HAP-1 (cell line): ENCODE data around the gene TOX3.

Experiments used
- DNase-seq, 2 experiments: peaks; one replicate each; pipeline ENCODE4 v3.0.0-alpha.2; 2016 to 2020; ENCODE audit warnings: low spot score in 2 of 2
- H3K27me3 ChIP-seq: fragments of 250-450 bp; sonication (Bioruptor Pico); 2 replicates; pipeline ENCODE4 v1.5.1; 2020; ENCODE audit warnings: low read depth, mild to moderate bottlenecking, moderate library complexity
- H3K36me3 ChIP-seq: fragments of 250-450 bp; sonication (Bioruptor Pico); replicated peaks from 2 replicates; pipeline ENCODE4 v1.5.1; 2020; ENCODE audit warnings: mild to moderate bottlenecking
- H3K4me1 ChIP-seq: fragments of 250-450 bp; sonication (Bioruptor Pico); 2 replicates; pipeline ENCODE4 v1.5.1; 2020; ENCODE audit warnings: mild to moderate bottlenecking
- H3K4me3 ChIP-seq: fragments of 250-450 bp; sonication (Bioruptor Pico); 2 replicates; pipeline ENCODE4 v1.5.1; 2020; ENCODE audit warnings: mild to moderate bottlenecking, moderate library complexity
- H3K9me3 ChIP-seq: fragments of 250-450 bp; sonication (Bioruptor Pico); 2 replicates; pipeline ENCODE4 v1.5.1; 2020; ENCODE audit warnings: mild to moderate bottlenecking, moderate library complexity
- in situ Hi-C: fragments of 300-500 bp; cut with MboI; formaldehyde crosslinking; loops from 3 replicates; pipeline ENCODE4 v1.14.3; 2020; ENCODE audit warnings: low sequenced_read_pairs, inconsistent platforms, mixed read lengths

Gene TOX3

GRCh38 chr16:52539191-52539590, 7.8 kb downstream of the TOX3 start:
- H3K27me3 ChIP-seq = no peaks in the 10 kb centered on the region
- no peaks in the 10 kb centered on the region for H3K36me3 ChIP-seq
- H3K4me3 ChIP-seq = no peak overlapping the region
- H3K4me1 ChIP-seq = peaks cover 12% of the 10 kb centered on the region
- in situ Hi-C loops = no loop called here
- no peak for DNase-seq
- H3K9me3 ChIP-seq = no peaks in the 10 kb centered on the region

- DNase-seq = no peak
- H3K9me3 ChIP-seq = no peaks in the 10 kb centered on the region
- in situ Hi-C loops = no loop called here
These were observed 8.4 kb downstream of the TOX3 start for GRCh38 chr16:52538511-52538910.

GRCh38 chr16:52537516-52537915, 9.4 kb downstream of the TOX3 start:
- no peak for DNase-seq
- no peak overlapping the region for H3K4me3 ChIP-seq
- H3K9me3 ChIP-seq = no peaks in the 10 kb centered on the region
- no peaks in the 10 kb centered on the region for H3K27me3 ChIP-seq
- no peaks in the 10 kb centered on the region for H3K36me3 ChIP-seq
- in situ Hi-C loops = no loop called here
- peaks cover 17% of the 10 kb centered on the region for H3K4me1 ChIP-seq

More at GRCh38 chr16:52538511-52538910, 8.4 kb downstream of the TOX3 start:
- peaks cover 12% of the 10 kb centered on the region for H3K4me1 ChIP-seq
- no peaks in the 10 kb centered on the region for H3K27me3 ChIP-seq
- no peaks in the 10 kb centered on the region for H3K36me3 ChIP-seq
- H3K4me3 ChIP-seq = no peak overlapping the region

- H3K36me3 ChIP-seq = no peaks in the 10 kb centered on the region
- H3K4me3 ChIP-seq = no peak overlapping the region
- DNase-seq = no peak
- in situ Hi-C loops = no loop called here
- H3K4me1 ChIP-seq = peaks cover 17% of the 10 kb centered on the region
- H3K27me3 ChIP-seq = no peaks in the 10 kb centered on the region
- no peaks in the 10 kb centered on the region for H3K9me3 ChIP-seq
These were observed 11.9 kb downstream of the TOX3 start for GRCh38 chr16:52535076-52535475.

- Histone ChIP-seq H3K36me3 (no peaks in the 10 kb centered on the region), H3K27me3 (no peaks in the 10 kb centered on the region), H3K4me3 (no peak overlapping the region), H3K9me3 (no peaks in the 10 kb centered on the region), H3K4me1 (peaks cover 17% of the 10 kb centered on the region)
- in situ Hi-C loops = no loop called here
- peak; percentile 52 to 96 for DNase-seq
These were observed 13.6 kb downstream of the TOX3 start for GRCh38 chr16:52533296-52533695.

- Histone ChIP-seq H3K4me3 (no peak overlapping the region), H3K4me1 (peaks cover 17% of the 10 kb centered on the region), H3K27me3 (no peaks in the 10 kb centered on the region), H3K9me3 (no peaks in the 10 kb centered on the region), H3K36me3 (no peaks in the 10 kb centered on the region)
- in situ Hi-C loops = no loop called here
- DNase-seq = no peak
These were observed 14.6 kb downstream of the TOX3 start for GRCh38 chr16:52532384-52532783.

GRCh38 chr16:52529226-52529625, 17.7 kb downstream of the TOX3 start:
- no peaks in the 10 kb centered on the region for H3K36me3 ChIP-seq
- H3K4me1 ChIP-seq = peaks cover 31% of the 10 kb centered on the region
- H3K4me3 ChIP-seq = no peak overlapping the region
- H3K9me3 ChIP-seq = no peaks in the 10 kb centered on the region
- in situ Hi-C loops = no loop called here
- no peaks in the 10 kb centered on the region for H3K27me3 ChIP-seq
- no peak for DNase-seq

GRCh38 chr16:52528393-52529065, 18.4 kb downstream of the TOX3 start:
- in situ Hi-C loops = no loop called here
- H3K36me3 ChIP-seq = no peaks in the 10 kb centered on the region
- H3K4me3 ChIP-seq = no peak overlapping the region
- no peaks in the 10 kb centered on the region for H3K9me3 ChIP-seq
- H3K4me1 ChIP-seq = peaks cover 24% of the 10 kb centered on the region
- DNase-seq = no peak
- no peaks in the 10 kb centered on the region for H3K27me3 ChIP-seq

- no peaks in the 10 kb centered on the region for H3K9me3 ChIP-seq
- in situ Hi-C loops = no loop called here
- no peaks in the 10 kb centered on the region for H3K36me3 ChIP-seq
- peaks cover 17% of the 10 kb centered on the region for H3K4me1 ChIP-seq
- no peak for DNase-seq
- H3K4me3 ChIP-seq = no peak overlapping the region
- H3K27me3 ChIP-seq = no peaks in the 10 kb centered on the region
These were observed 20.1 kb downstream of the TOX3 start for GRCh38 chr16:52526830-52527229.

GRCh38 chr16:52526116-52526828, 20.7 kb downstream of the TOX3 start:
- peak; percentile 59 to 68 for DNase-seq
- no peaks in the 10 kb centered on the region for H3K27me3 ChIP-seq
- no peaks in the 10 kb centered on the region for H3K36me3 ChIP-seq
- in situ Hi-C loops = no loop called here
- no peak overlapping the region for H3K4me3 ChIP-seq
- peaks cover 17% of the 10 kb centered on the region for H3K4me1 ChIP-seq
- no peaks in the 10 kb centered on the region for H3K9me3 ChIP-seq

- in situ Hi-C loops = no loop called here
- no peak overlapping the region for H3K4me3 ChIP-seq
- no peaks in the 10 kb centered on the region for H3K27me3 ChIP-seq
- DNase-seq = no peak
- no peaks in the 10 kb centered on the region for H3K9me3 ChIP-seq
- peaks cover 13% of the 10 kb centered on the region for H3K4me1 ChIP-seq
- no peaks in the 10 kb centered on the region for H3K36me3 ChIP-seq
These were observed 25.4 kb downstream of the TOX3 start for GRCh38 chr16:52521570-52521969.

GRCh38 chr16:52518884-52519283, 28.1 kb downstream of the TOX3 start:
- no peak for DNase-seq
- Histone ChIP-seq H3K9me3 (no peaks in the 10 kb centered on the region), H3K27me3 (no peaks in the 10 kb centered on the region), H3K36me3 (no peaks in the 10 kb centered on the region), H3K4me1 (no peaks in the 10 kb centered on the region), H3K4me3 (no peak overlapping the region)
- in situ Hi-C loops = no loop called here

- no peaks in the 10 kb centered on the region for H3K36me3 ChIP-seq
- peaks cover 5% of the 10 kb centered on the region for H3K4me1 ChIP-seq
- H3K9me3 ChIP-seq = no peaks in the 10 kb centered on the region
- H3K27me3 ChIP-seq = no peaks in the 10 kb centered on the region
- in situ Hi-C loops = no loop called here
- no peak for DNase-seq
- no peak overlapping the region for H3K4me3 ChIP-seq
These were observed 31.8 kb downstream of the TOX3 start for GRCh38 chr16:52515068-52515671.

GRCh38 chr16:52512297-52512987, 34.5 kb downstream of the TOX3 start:
- H3K27me3 ChIP-seq = no peaks in the 10 kb centered on the region
- H3K4me3 ChIP-seq = no peak overlapping the region
- H3K36me3 ChIP-seq = no peaks in the 10 kb centered on the region
- in situ Hi-C loops = no loop called here
- H3K4me1 ChIP-seq = peaks cover 5% of the 10 kb centered on the region
- H3K9me3 ChIP-seq = no peaks in the 10 kb centered on the region
- peak in 1 of 2 experiments; percentile 41 for DNase-seq
